Breast epithelium (tissue), 4 donors: ENCODE measurements around the gene RTBDN. TPM values are rescaled to one million over a fixed set of nuclear protein-coding genes. Genes with fewer than 3 reads are reported as not detected.

Source experiments
- DNase-seq, 2 donors: peaks; one replicate each; pipeline ENCODE4 v3.0.0-alpha.2; 2019; ENCODE audit warnings: low spot score in 2 of 2
- H3K27ac ChIP-seq, 2 donors: fragments of 200-600 bp; sonication (generic) in 1 of 2; one replicate each; pipeline ENCODE4 v1.5.1; 2016 to 2019; ENCODE audit warnings: mild to moderate bottlenecking in 1 of 2
- H3K27me3 ChIP-seq, 2 donors: fragments of 200-600 bp; sonication (generic) in 1 of 2; one replicate each; pipeline versions ENCODE4 v1.5.1 to v1.6.0; 2017 to 2019; ENCODE audit warnings: control low read depth in 1 of 2, mild to moderate bottlenecking in 1 of 2
- H3K36me3 ChIP-seq: fragments of 200-600 bp; one replicate; pipeline ENCODE4 v1.5.1; 2019
- H3K4me1 ChIP-seq, 2 donors: fragments of 200-600 bp; sonication (generic); one replicate each; pipeline ENCODE4 v1.5.1; 2016 to 2019; ENCODE audit warnings: control low read depth in 1 of 2
- H3K4me3 ChIP-seq, 3 donors: fragments of 200-600 bp; sonication (generic); 1 replicate in 2 of 3; 2 replicates in 1 of 3; pipeline ENCODE4 v1.5.1; 2016 to 2019; ENCODE audit warnings: mild to moderate bottlenecking in 3 of 3, moderate library complexity in 2 of 3
- H3K9me3 ChIP-seq, 2 donors: fragments of 200-600 bp; sonication (generic) in 1 of 2; one replicate each; pipeline ENCODE4 v1.5.1; 2016 to 2019; ENCODE audit warnings: control low read depth in 1 of 2
- POLR2A ChIP-seq: fragments of 450-650 bp; IDR thresholded peaks from one replicate; pipeline ENCODE4 v1.6.1; 2016; ENCODE audit warnings: antibody characterized with exemption, mild to moderate bottlenecking, moderate library complexity
- POLR2AphosphoS5 ChIP-seq, 3 donors: sonication (generic); formaldehyde crosslinking; IDR thresholded peaks; one replicate each; pipeline ENCODE4 v1.6.1; 2017; ENCODE audit warnings: antibody characterized with exemption in 3 of 3
- intact Hi-C: fragments of 100-400 bp; cut with DNase I; formaldehyde crosslinking; loops from one replicate; pipeline ENCODE4 v1.15.1; 2023; ENCODE audit warnings: low total_unique reads
- total RNA-seq, 3 donors: library from RNA; depleted of rRNA; stranded (reverse); fragments of >200 nt; gene quantifications; one replicate each; pipeline ENCODE4 v1.1.0, GENCODE V29; 2016
- TF ChIP-seq, protein P1 (sequence below), 3 donors: fragments of 450-650 bp; IDR thresholded peaks; one replicate each; pipeline ENCODE4 v1.5.1; 2016 to 2017; ENCODE audit warnings: antibody characterized with exemption in 3 of 3, mild to moderate bottlenecking in 3 of 3, moderate library complexity in 3 of 3

The RTBDN gene
- total RNA-seq, 3 donors from 2014 or later = not detected

DNA sequence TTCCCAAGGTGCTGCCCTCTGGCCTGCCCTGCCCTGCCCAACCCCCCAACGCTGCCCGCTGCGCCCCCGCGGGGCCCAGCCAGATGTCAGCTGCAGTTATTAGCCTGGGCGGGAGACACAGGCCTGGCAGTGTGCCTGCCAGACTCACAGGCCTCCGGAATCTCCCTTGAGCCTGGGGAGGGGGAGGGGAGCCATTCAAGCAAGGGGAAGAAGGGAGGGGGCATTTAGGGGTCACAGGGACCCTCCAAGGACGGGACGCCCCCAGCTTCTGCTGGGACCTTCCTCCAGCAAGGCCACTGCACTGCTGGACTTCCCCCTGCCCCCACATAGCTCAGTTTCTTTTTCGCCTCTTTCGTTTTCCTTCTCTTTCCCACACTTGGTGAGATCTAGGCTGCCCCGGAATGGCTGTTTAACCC is 45.7 kb downstream of the RTBDN start:
- H3K36me3 ChIP-seq = no peaks in the 10 kb centered on the region
- H3K27me3 ChIP-seq = no peaks in the 10 kb centered on the region
- peaks cover 12 to 40% of the 10 kb centered on the region in 2 donors for H3K4me1 ChIP-seq
- peak overlapping the region; percentile 98 to 100 for H3K27ac ChIP-seq
- peak overlapping the region; percentile 92 to 100 (median 95) for H3K4me3 ChIP-seq
- DNase-seq = peak in 1 of 2 donors; percentile 72
- no peaks in the 10 kb centered on the region for H3K9me3 ChIP-seq
- TF ChIP-seq POLR2AphosphoS5 (IDR thresholded peaks at IDR 0.05) = peak in 2 of 3 donors; percentile 12 to 18
- TF ChIP-seq, protein P1, sequence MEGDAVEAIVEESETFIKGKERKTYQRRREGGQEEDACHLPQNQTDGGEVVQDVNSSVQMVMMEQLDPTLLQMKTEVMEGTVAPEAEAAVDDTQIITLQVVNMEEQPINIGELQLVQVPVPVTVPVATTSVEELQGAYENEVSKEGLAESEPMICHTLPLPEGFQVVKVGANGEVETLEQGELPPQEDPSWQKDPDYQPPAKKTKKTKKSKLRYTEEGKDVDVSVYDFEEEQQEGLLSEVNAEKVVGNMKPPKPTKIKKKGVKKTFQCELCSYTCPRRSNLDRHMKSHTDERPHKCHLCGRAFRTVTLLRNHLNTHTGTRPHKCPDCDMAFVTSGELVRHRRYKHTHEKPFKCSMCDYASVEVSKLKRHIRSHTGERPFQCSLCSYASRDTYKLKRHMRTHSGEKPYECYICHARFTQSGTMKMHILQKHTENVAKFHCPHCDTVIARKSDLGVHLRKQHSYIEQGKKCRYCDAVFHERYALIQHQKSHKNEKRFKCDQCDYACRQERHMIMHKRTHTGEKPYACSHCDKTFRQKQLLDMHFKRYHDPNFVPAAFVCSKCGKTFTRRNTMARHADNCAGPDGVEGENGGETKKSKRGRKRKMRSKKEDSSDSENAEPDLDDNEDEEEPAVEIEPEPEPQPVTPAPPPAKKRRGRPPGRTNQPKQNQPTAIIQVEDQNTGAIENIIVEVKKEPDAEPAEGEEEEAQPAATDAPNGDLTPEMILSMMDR (IDR thresholded peaks at IDR 0.05) = no peak
- TF ChIP-seq POLR2A = no peak
- intact Hi-C loops = no loop called here

DNA sequence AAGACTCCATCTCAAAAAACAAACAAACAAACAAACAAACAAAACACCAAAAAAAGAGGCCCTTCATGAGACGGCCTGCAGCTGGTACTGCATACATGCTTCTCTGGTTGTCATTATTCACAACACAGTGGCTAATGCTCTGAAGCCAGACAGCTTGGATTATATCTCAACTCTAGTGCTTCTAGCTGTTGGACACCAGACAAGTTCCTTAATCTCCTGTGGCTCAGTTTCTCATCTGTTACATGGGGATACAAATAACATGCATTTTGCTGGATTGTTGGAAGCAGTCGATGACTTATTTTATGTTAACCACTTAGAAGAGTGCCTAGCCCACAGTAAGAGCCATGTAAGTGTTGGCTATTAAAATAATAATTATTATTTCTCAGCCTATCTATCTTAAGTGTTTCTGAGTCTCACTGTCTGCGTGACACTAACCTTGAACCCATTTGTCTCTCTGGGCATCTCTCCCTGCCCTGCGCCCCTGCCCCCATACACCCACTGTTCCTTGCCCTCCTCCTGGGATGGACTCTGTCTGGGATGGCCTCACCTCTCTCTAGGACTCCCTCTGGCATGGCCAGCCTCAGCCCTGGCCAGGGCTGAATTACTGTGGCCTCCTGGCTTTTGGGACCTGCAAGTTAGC is 46.2 kb downstream of the RTBDN start:
- H3K27me3 ChIP-seq = no peaks in the 10 kb centered on the region
- no peak for TF ChIP-seq POLR2A
- no peak for TF ChIP-seq POLR2AphosphoS5 (IDR thresholded peaks at IDR 0.05)
- TF ChIP-seq, protein P1 (IDR thresholded peaks at IDR 0.05) = no peak
- intact Hi-C loops = no loop called here
- DNase-seq = no peak
- H3K4me1 ChIP-seq = peaks cover 17 to 44% of the 10 kb centered on the region in 2 donors
- peak overlapping the region; percentile 98 to 100 for H3K27ac ChIP-seq
- H3K9me3 ChIP-seq = no peaks in the 10 kb centered on the region
- H3K4me3 ChIP-seq = peak overlapping the region; percentile 92 to 100 (median 95)
- no peaks in the 10 kb centered on the region for H3K36me3 ChIP-seq

DNA sequence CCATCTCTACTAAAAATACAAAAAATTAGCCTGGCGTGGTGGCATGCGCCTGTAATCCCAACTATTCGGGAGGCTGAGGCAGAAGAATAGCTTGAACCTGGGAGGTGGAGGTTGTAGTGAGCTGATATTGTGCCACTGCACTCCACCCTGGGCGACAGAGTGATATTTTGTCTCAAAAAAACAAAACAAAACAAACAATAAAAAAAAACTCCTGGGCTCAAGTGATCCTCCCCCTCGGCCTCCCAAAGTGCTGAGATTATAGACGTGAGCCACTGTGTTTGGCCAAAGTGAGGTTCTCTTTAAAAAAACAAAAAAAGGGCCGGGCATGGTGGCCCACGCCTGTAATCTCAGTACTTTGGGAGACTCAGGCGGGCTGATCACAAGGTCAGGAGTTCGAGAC is 46.9 kb downstream of the RTBDN start:
- Histone ChIP-seq H3K9me3 (no peaks in the 10 kb centered on the region), H3K4me1 (peaks cover 18 to 44% of the 10 kb centered on the region in 2 donors), H3K4me3 (no peak overlapping the region), H3K27me3 (no peaks in the 10 kb centered on the region), H3K36me3 (no peaks in the 10 kb centered on the region), H3K27ac (peak overlapping the region; percentile 98 to 100)
- intact Hi-C loops = no loop called here
- TF ChIP-seq, protein P1 (IDR thresholded peaks at IDR 0.05) = no peak
- TF ChIP-seq POLR2A (no peak), POLR2AphosphoS5 (IDR thresholded peaks at IDR 0.05) (no peak)
- DNase-seq = no peak

DNA sequence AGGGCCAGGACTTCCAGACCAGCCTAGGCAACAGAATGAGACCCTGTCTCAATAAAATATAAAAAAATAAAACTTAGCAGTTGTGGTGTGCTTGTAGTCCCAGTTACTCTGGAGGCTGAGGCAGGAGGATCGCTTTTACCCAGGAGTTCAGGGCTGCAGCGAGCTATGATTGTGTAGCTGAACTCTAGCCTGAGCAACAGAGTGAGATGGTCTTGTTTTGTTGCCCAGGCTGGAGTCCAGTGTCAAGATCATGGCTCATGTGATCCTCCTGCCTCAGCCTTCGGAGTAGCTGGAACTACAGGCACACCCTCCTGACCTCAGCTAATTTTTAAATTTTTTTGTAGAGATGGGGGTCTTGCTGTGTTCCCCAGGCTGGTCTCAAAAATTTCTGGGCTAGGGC is 47.4 kb downstream of the RTBDN start:
- Histone ChIP-seq H3K4me1 (peaks cover 18 to 44% of the 10 kb centered on the region in 2 donors), H3K4me3 (no peak overlapping the region), H3K27me3 (no peaks in the 10 kb centered on the region), H3K36me3 (no peaks in the 10 kb centered on the region), H3K27ac (peak overlapping the region; percentile 98 to 100), H3K9me3 (no peaks in the 10 kb centered on the region)
- DNase-seq = no peak
- TF ChIP-seq POLR2A (no peak), POLR2AphosphoS5 (IDR thresholded peaks at IDR 0.05) (no peak)
- TF ChIP-seq, protein P1 (IDR thresholded peaks at IDR 0.05) = no peak
- intact Hi-C loops = no loop called here

DNA sequence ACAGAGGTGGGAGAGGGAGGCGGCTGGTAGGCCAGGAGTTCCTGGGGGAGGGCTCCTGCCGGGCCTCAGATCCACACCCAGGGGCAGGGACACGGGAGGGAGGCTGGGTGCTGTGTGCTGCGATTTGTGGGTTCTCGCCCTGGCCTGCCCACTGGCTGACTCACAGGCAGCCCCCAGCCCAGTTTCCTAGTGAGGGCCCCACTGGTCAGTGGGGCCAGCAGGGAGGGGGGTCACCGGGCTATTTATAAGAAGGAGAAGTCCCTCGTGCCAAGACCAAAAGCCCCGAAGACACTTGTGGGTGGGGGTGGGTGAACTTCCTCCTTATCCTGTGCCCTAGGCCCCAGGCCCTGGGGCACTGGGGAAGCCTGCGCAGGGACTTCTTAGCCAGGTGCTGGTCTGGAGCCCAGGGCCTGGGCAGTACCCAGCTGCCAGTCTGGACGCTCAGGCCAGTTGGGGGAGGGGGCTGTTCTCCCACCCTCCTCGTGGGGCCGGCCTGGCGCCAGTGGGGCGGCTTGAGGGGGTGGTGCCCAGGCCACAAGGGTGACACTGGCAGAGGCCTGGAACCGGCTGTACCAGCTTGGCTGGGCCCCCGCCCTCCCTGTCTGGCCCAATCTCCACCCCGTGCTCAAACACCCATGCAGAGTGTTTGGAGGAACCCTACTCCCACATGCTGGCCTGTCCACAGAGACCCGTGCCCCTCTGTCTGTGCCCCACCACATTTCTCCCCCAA is 48.1 kb downstream of the RTBDN start:
- no peaks in the 10 kb centered on the region for H3K36me3 ChIP-seq
- TF ChIP-seq POLR2AphosphoS5 (IDR thresholded peaks at IDR 0.05) = peak in 1 of 3 donors; percentile 12
- no peak for TF ChIP-seq POLR2A
- no peaks in the 10 kb centered on the region for H3K27me3 ChIP-seq
- intact Hi-C loops = no loop called here
- H3K9me3 ChIP-seq = no peaks in the 10 kb centered on the region
- DNase-seq = peak; percentile 82 to 87
- H3K4me3 ChIP-seq = peak overlapping the region in 1 of 3 donors; percentile 39
- peak overlapping the region; percentile 98 to 100 for H3K27ac ChIP-seq
- peaks cover 18 to 44% of the 10 kb centered on the region in 2 donors for H3K4me1 ChIP-seq
